Thymus (tissue), 11 donors: ENCODE data around the gene TNS3. TPM values are rescaled to one million over a fixed set of nuclear protein-coding genes. Genes with fewer than 3 reads are reported as not detected.

Source experiments
- DNase-seq, 9 donors: peaks; one replicate each; pipeline ENCODE4 v3.0.0-alpha.2; 2013; ENCODE audit warnings: low spot score in 9 of 9, low read depth in 6 of 9, missing footprints in 1 of 9
- H3K27ac ChIP-seq, 2 donors: one replicate each; pipeline ENCODE4 v1.5.1; 2013; ENCODE audit warnings: control low read depth in 1 of 2, low read depth in 1 of 2, low read length in 1 of 2, mild to moderate bottlenecking in 1 of 2, moderate library complexity in 1 of 2
- H3K27me3 ChIP-seq, 2 donors: one replicate each; pipeline ENCODE4 v1.5.1; 2013; ENCODE audit warnings: low read length in 1 of 2; ENCODE audit not compliant: control insufficient read depth in 2 of 2, insufficient read depth in 1 of 2
- H3K36me3 ChIP-seq, 2 donors: one replicate each; pipeline ENCODE4 v1.5.1; 2013; ENCODE audit warnings: low read length in 1 of 2, mild to moderate bottlenecking in 1 of 2, moderate library complexity in 1 of 2; ENCODE audit not compliant: control insufficient read depth in 2 of 2, insufficient read depth in 2 of 2
- H3K4me1 ChIP-seq, 2 donors: one replicate each; pipeline ENCODE4 v1.5.1; 2013; ENCODE audit warnings: low read length in 2 of 2; ENCODE audit not compliant: control insufficient read depth in 2 of 2, insufficient read depth in 2 of 2
- H3K4me3 ChIP-seq, 2 donors: one replicate each; pipeline ENCODE4 v1.5.1; 2013; ENCODE audit warnings: low read length in 2 of 2, control low read depth in 1 of 2, mild to moderate bottlenecking in 1 of 2
- H3K9me3 ChIP-seq, 2 donors: one replicate each; pipeline ENCODE4 v1.5.1; 2013; ENCODE audit warnings: low read length in 1 of 2, mild to moderate bottlenecking in 1 of 2; ENCODE audit not compliant: control insufficient read depth in 2 of 2, insufficient read depth in 1 of 2
- WGBS: extraction: QIAGEN DNeasy Blood & Tissue Kit; methylation state at CpG from one replicate; pipeline ENCODE4 v1.1.7; 2013; 5-methylcytosine and 5-hydroxymethylcytosine counted together
- polyA plus RNA-seq: library from polyadenylated mRNA; stranded (reverse); fragments of 200-250 nt; gene quantifications from one replicate; pipeline ENCODE4 v1.2.3, GENCODE V29; 2013
- total RNA-seq: library from RNA; stranded (reverse); fragments of 120-200 nt; gene quantifications from one replicate; pipeline ENCODE4 v1.2.4, GENCODE V29; 2013
- donor health status: healthy.

The TNS3 gene
- total and polyA plus RNA-seq, 2 donors, result 5.9 to 6.2 TPM

- no peaks in the 10 kb centered on the region for H3K36me3 ChIP-seq
These were observed 207.4 kb downstream of the TNS3 start for GRCh38 chr7:47374538-47374937.

GRCh38 chr7:47373871-47374451, 207.9 kb downstream of the TNS3 start:
- Histone ChIP-seq H3K9me3 (no peaks in the 10 kb centered on the region), H3K4me3 (no peak overlapping the region), H3K27me3 (no peaks in the 10 kb centered on the region), H3K27ac (no peak overlapping the region), H3K36me3 (no peaks in the 10 kb centered on the region), H3K4me1 (no peaks in the 10 kb centered on the region)
- DNase-seq, result no peak
- 87% methylated on average over 8 of the region's 8 CpGs for WGBS

More at GRCh38 chr7:47374538-47374937, 207.4 kb downstream of the TNS3 start:
- no peaks in the 10 kb centered on the region for H3K9me3 ChIP-seq
- H3K4me1 ChIP-seq, result no peaks in the 10 kb centered on the region
- H3K27ac ChIP-seq, result no peak overlapping the region
- WGBS, result 96% methylated on average over 3 of the region's 3 CpGs
- no peak for DNase-seq
- no peaks in the 10 kb centered on the region for H3K27me3 ChIP-seq
- no peak overlapping the region for H3K4me3 ChIP-seq

GRCh38 chr7:47371733-47372368, 210.1 kb downstream of the TNS3 start:
- Histone ChIP-seq H3K4me1 (no peaks in the 10 kb centered on the region), H3K36me3 (no peaks in the 10 kb centered on the region), H3K4me3 (no peak overlapping the region), H3K27ac (no peak overlapping the region), H3K9me3 (no peaks in the 10 kb centered on the region), H3K27me3 (no peaks in the 10 kb centered on the region)
- WGBS, result 92% methylated on average over 10 of the region's 10 CpGs
- no peak for DNase-seq

GRCh38 chr7:47371317-47371716, 210.6 kb downstream of the TNS3 start:
- no peaks in the 10 kb centered on the region for H3K9me3 ChIP-seq
- 100% methylated on average over 1 of the region's 1 CpG for WGBS
- no peaks in the 10 kb centered on the region for H3K27me3 ChIP-seq
- H3K4me1 ChIP-seq, result no peaks in the 10 kb centered on the region
- H3K27ac ChIP-seq, result no peak overlapping the region
- H3K4me3 ChIP-seq, result no peak overlapping the region
- DNase-seq, result no peak
- no peaks in the 10 kb centered on the region for H3K36me3 ChIP-seq

GRCh38 chr7:47370461-47371042, 211.4 kb downstream of the TNS3 start:
- H3K36me3 ChIP-seq, result no peaks in the 10 kb centered on the region
- no peaks in the 10 kb centered on the region for H3K27me3 ChIP-seq
- H3K4me3 ChIP-seq, result no peak overlapping the region
- 95% methylated on average over 15 of the region's 15 CpGs for WGBS
- H3K27ac ChIP-seq, result no peak overlapping the region
- DNase-seq, result no peak
- no peaks in the 10 kb centered on the region for H3K9me3 ChIP-seq
- H3K4me1 ChIP-seq, result no peaks in the 10 kb centered on the region

- Histone ChIP-seq H3K36me3 (no peaks in the 10 kb centered on the region), H3K4me1 (no peaks in the 10 kb centered on the region), H3K9me3 (no peaks in the 10 kb centered on the region), H3K27ac (no peak overlapping the region), H3K4me3 (no peak overlapping the region), H3K27me3 (no peaks in the 10 kb centered on the region)
- DNase-seq, result no peak
- 96% methylated on average over 3 of the region's 3 CpGs for WGBS
These were observed 212.2 kb downstream of the TNS3 start for GRCh38 chr7:47369736-47370135.

GRCh38 chr7:47368190-47368812, 213.6 kb downstream of the TNS3 start:
- 97% methylated on average over 18 of the region's 18 CpGs for WGBS
- Histone ChIP-seq H3K27me3 (no peaks in the 10 kb centered on the region), H3K4me1 (no peaks in the 10 kb centered on the region), H3K36me3 (no peaks in the 10 kb centered on the region), H3K27ac (no peak overlapping the region), H3K4me3 (no peak overlapping the region), H3K9me3 (no peaks in the 10 kb centered on the region)
- DNase-seq, result no peak

- Histone ChIP-seq H3K4me1 (no peaks in the 10 kb centered on the region), H3K9me3 (no peaks in the 10 kb centered on the region), H3K27me3 (no peaks in the 10 kb centered on the region), H3K36me3 (no peaks in the 10 kb centered on the region), H3K27ac (no peak overlapping the region), H3K4me3 (no peak overlapping the region)
- WGBS, result 77% methylated on average over 5 of the region's 5 CpGs
- no peak for DNase-seq
These were observed 214.5 kb downstream of the TNS3 start for GRCh38 chr7:47367369-47367768.

- Histone ChIP-seq H3K4me1 (peaks cover 0 to 1% of the 10 kb centered on the region in 2 donors), H3K27ac (no peak overlapping the region), H3K9me3 (no peaks in the 10 kb centered on the region), H3K4me3 (no peak overlapping the region), H3K36me3 (no peaks in the 10 kb centered on the region), H3K27me3 (no peaks in the 10 kb centered on the region)
- no peak for DNase-seq
- 97% methylated on average over 8 of the region's 8 CpGs for WGBS
These were observed 215.0 kb downstream of the TNS3 start for GRCh38 chr7:47366960-47367359.
